ENCODE data around the gene PTPN11. TPM values are rescaled to one million over a fixed set of nuclear protein-coding genes. Genes with fewer than 3 reads are reported as not detected.
"Not testable (repeated sequence)": the region's sequence is repeated elsewhere in the genome, so short reads cannot be mapped to it uniquely, and the experiment has no call there.

PTPN11 gene
- total RNA-seq, 1 donor from 2014 or later, result 150 TPM

- intact Hi-C loops (cut with micrococcal nuclease), result loop anchor here (5.0 kb wide), 1 partner anchor 313 kb away; no protein-coding TSS in a partner anchor
- H3K27ac Mint-ChIP-seq; DNase-seq (ENCODE audit: low spot score); H3K36me3 Mint-ChIP-seq (ENCODE audit: low read depth); H3K27me3 Mint-ChIP-seq (ENCODE audit: low read depth); H3K9me3 Mint-ChIP-seq; H3K4me3 Mint-ChIP-seq (ENCODE audit: low read depth): not testable (repeated sequence)
- peaks cover 15% of the 10 kb centered on the region for H3K4me1 Mint-ChIP-seq (ENCODE audit: low read depth)
Measured at GRCh38 chr12:112389922-112390654, 28.7 kb upstream of the PTPN11 start.

GRCh38 chr12:112393328-112393727 is 25.4 kb upstream of the PTPN11 start:
- H3K36me3 Mint-ChIP-seq (ENCODE audit: low read depth), result no peaks in the 10 kb centered on the region
- no peaks in the 10 kb centered on the region for H3K4me1 Mint-ChIP-seq (ENCODE audit: low read depth)
- no peaks in the 10 kb centered on the region for H3K9me3 Mint-ChIP-seq
- H3K27me3 Mint-ChIP-seq (ENCODE audit: low read depth), result peaks cover 6% of the 10 kb centered on the region
- H3K27ac Mint-ChIP-seq, result no peak overlapping the region
- H3K4me3 Mint-ChIP-seq (ENCODE audit: low read depth), result no peak overlapping the region
- DNase-seq (ENCODE audit: low spot score), result no peak
- intact Hi-C loops (cut with micrococcal nuclease), result no loop called here

- Mint-ChIP-seq H3K36me3 (ENCODE audit: low read depth) (peaks cover 23% of the 10 kb centered on the region), H3K4me3 (ENCODE audit: low read depth) (no peak overlapping the region), H3K4me1 (ENCODE audit: low read depth) (peaks cover 4% of the 10 kb centered on the region), H3K27ac (no peak overlapping the region), H3K9me3 (no peaks in the 10 kb centered on the region), H3K27me3 (ENCODE audit: low read depth) (no peaks in the 10 kb centered on the region)
- intact Hi-C loops (cut with micrococcal nuclease), result no loop called here
- no peak for DNase-seq (ENCODE audit: low spot score)
Measured at GRCh38 chr12:112401054-112401453, 17.7 kb upstream of the PTPN11 start.

GRCh38 chr12:112401903-112402498 is 16.7 kb upstream of the PTPN11 start:
- Mint-ChIP-seq H3K4me1 (ENCODE audit: low read depth) (peaks cover 8% of the 10 kb centered on the region), H3K27ac (no peak overlapping the region), H3K36me3 (ENCODE audit: low read depth) (peaks cover 31% of the 10 kb centered on the region), H3K27me3 (ENCODE audit: low read depth) (no peaks in the 10 kb centered on the region), H3K9me3 (no peaks in the 10 kb centered on the region), H3K4me3 (ENCODE audit: low read depth) (no peak overlapping the region)
- DNase-seq (ENCODE audit: low spot score), result no peak
- intact Hi-C loops (cut with micrococcal nuclease), result no loop called here

- H3K4me1 Mint-ChIP-seq (ENCODE audit: low read depth), result peaks cover 27% of the 10 kb centered on the region
- no peaks in the 10 kb centered on the region for H3K9me3 Mint-ChIP-seq
- no peak overlapping the region for H3K27ac Mint-ChIP-seq
- no peaks in the 10 kb centered on the region for H3K27me3 Mint-ChIP-seq (ENCODE audit: low read depth)
- peak overlapping the region; percentile 99 for H3K4me3 Mint-ChIP-seq (ENCODE audit: low read depth)
- DNase-seq (ENCODE audit: low spot score), result no peak
- intact Hi-C loops (cut with micrococcal nuclease), result loop anchor here (5.0 kb wide), 2 partner anchors 395 to 565 kb away; partner anchors contain the start of genes ERP29, MAPKAPK5 and TMEM116
- peaks cover 55% of the 10 kb centered on the region for H3K36me3 Mint-ChIP-seq (ENCODE audit: low read depth)
Measured at GRCh38 chr12:112406519-112407488, 11.9 kb upstream of the PTPN11 start.

- H3K4me1 Mint-ChIP-seq (ENCODE audit: low read depth), result peaks cover 27% of the 10 kb centered on the region
Measured at GRCh38 chr12:112407683-112408082, 11.1 kb upstream of the PTPN11 start.

GRCh38 chr12:112408621-112409020 is 10.1 kb upstream of the PTPN11 start:
- DNase-seq (ENCODE audit: low spot score), result no peak

More at GRCh38 chr12:112407683-112408082, 11.1 kb upstream of the PTPN11 start:
- Mint-ChIP-seq H3K4me3 (ENCODE audit: low read depth) (peak overlapping the region; percentile 99), H3K36me3 (ENCODE audit: low read depth) (peaks cover 55% of the 10 kb centered on the region), H3K27ac (peak overlapping the region; percentile 42)
- DNase-seq (ENCODE audit: low spot score); H3K27me3 Mint-ChIP-seq (ENCODE audit: low read depth); H3K9me3 Mint-ChIP-seq: not testable (repeated sequence)
- intact Hi-C loops (cut with micrococcal nuclease), result loop anchor here (5.0 kb wide), 2 partner anchors 395 to 565 kb away; partner anchors contain the start of genes ERP29, MAPKAPK5 and TMEM116

GRCh38 chr12:112409064-112409905 is 9.5 kb upstream of the PTPN11 start, which contains the start of gene RPL6:
Gene RPL6, minus strand, starts transcription at chr12:112409605. Its CDS starts 949 bp downstream, at chr12:112408656.
- intact Hi-C loops (cut with micrococcal nuclease), result loop anchor here (1.0 to 5.0 kb wide), 4 partner anchors 9 to 567 kb away; partner anchors contain the start of genes ERP29, HECTD4, MAPKAPK5 and PTPN11
- Mint-ChIP-seq H3K9me3 (no peaks in the 10 kb centered on the region), H3K27me3 (ENCODE audit: low read depth) (no peaks in the 10 kb centered on the region), H3K4me1 (ENCODE audit: low read depth) (peaks cover 27% of the 10 kb centered on the region), H3K4me3 (ENCODE audit: low read depth) (peak within 1 kb of the TSS; percentile 99), H3K27ac (peak within 1 kb of the TSS; percentile 100), H3K36me3 (ENCODE audit: low read depth) (peaks cover 50% of the 10 kb centered on the region)
- DNase-seq (ENCODE audit: low spot score), result peak; percentile 77

More at GRCh38 chr12:112408621-112409020, 10.1 kb upstream of the PTPN11 start:
- H3K36me3 Mint-ChIP-seq (ENCODE audit: low read depth), result peaks cover 52% of the 10 kb centered on the region
- H3K4me1 Mint-ChIP-seq (ENCODE audit: low read depth), result peaks cover 27% of the 10 kb centered on the region
- peak overlapping the region; percentile 99 for H3K4me3 Mint-ChIP-seq (ENCODE audit: low read depth)
- intact Hi-C loops (cut with micrococcal nuclease), result loop anchor here (1.0 to 5.0 kb wide), 4 partner anchors 10 to 566 kb away; partner anchors contain the start of genes ERP29, HECTD4, MAPKAPK5 and PTPN11
- peak overlapping the region; percentile 100 for H3K27ac Mint-ChIP-seq
- H3K9me3 Mint-ChIP-seq, result no peaks in the 10 kb centered on the region
- no peaks in the 10 kb centered on the region for H3K27me3 Mint-ChIP-seq (ENCODE audit: low read depth)

- no peak for DNase-seq (ENCODE audit: low spot score)
- no peaks in the 10 kb centered on the region for H3K9me3 Mint-ChIP-seq
- peak overlapping the region; percentile 99 for H3K4me3 Mint-ChIP-seq (ENCODE audit: low read depth)
- intact Hi-C loops (cut with micrococcal nuclease), result loop anchor here (1.0 to 5.0 kb wide), 4 partner anchors 8 to 568 kb away; partner anchors contain the start of genes ERP29, HECTD4, MAPKAPK5 and PTPN11
- peak overlapping the region; percentile 100 for H3K27ac Mint-ChIP-seq
- no peaks in the 10 kb centered on the region for H3K27me3 Mint-ChIP-seq (ENCODE audit: low read depth)
- peaks cover 27% of the 10 kb centered on the region for H3K4me1 Mint-ChIP-seq (ENCODE audit: low read depth)
- peaks cover 44% of the 10 kb centered on the region for H3K36me3 Mint-ChIP-seq (ENCODE audit: low read depth)
Measured at GRCh38 chr12:112409906-112410244, 8.9 kb upstream of the PTPN11 start.

GRCh38 chr12:112413855-112414625 is 4.7 kb upstream of the PTPN11 start:
- Mint-ChIP-seq H3K9me3 (no peaks in the 10 kb centered on the region), H3K27ac (no peak overlapping the region), H3K4me3 (ENCODE audit: low read depth) (no peak overlapping the region), H3K4me1 (ENCODE audit: low read depth) (peaks cover 4% of the 10 kb centered on the region), H3K27me3 (ENCODE audit: low read depth) (no peaks in the 10 kb centered on the region), H3K36me3 (ENCODE audit: low read depth) (peaks cover 3% of the 10 kb centered on the region)
- intact Hi-C loops (cut with micrococcal nuclease), result no loop called here
- DNase-seq (ENCODE audit: low spot score), result no peak

- H3K4me3 Mint-ChIP-seq (ENCODE audit: low read depth); H3K36me3 Mint-ChIP-seq (ENCODE audit: low read depth); H3K9me3 Mint-ChIP-seq; intact Hi-C loops (cut with micrococcal nuclease); H3K27ac Mint-ChIP-seq; H3K27me3 Mint-ChIP-seq (ENCODE audit: low read depth); DNase-seq (ENCODE audit: low spot score): not testable (repeated sequence)
- peaks cover 12% of the 10 kb centered on the region for H3K4me1 Mint-ChIP-seq (ENCODE audit: low read depth)
Measured at GRCh38 chr12:112415457-112415856, 3.3 kb upstream of the PTPN11 start.

All from activated T-helper 2 cell treated with anti-CD3 and anti-CD28 coated beads, Interferon-gamma antibody, Interleukin-2, Interleukin-4, amounts not matched to agents 10 μg/mL and 5 μg/mL and 100 μg/mL, durations not matched to agents 14 hours and 24 hours and 36 hours (primary cell).